Spleen (tissue), 7 donors: ENCODE results near the gene LRRC4C.

ENCODE experiments used
- POLR2AphosphoS5 ChIP-seq, 3 donors: sonication (generic); formaldehyde crosslinking; IDR thresholded peaks; one replicate each; pipeline ENCODE4 v1.5.1; 2017; ENCODE audit warnings: antibody characterized with exemption in 3 of 3
- TF ChIP-seq, protein P1 (sequence below), 11 experiments: fragments of 200-600 bp in 7 of 11; fragments of 450-650 bp in 4 of 11; sonication (generic) in 4 of 11; IDR thresholded peaks in 8 of 11; conservative IDR thresholded peaks in 3 of 11; 1 replicate in 7 of 11; 2 replicates in 4 of 11; pipeline versions ENCODE4 v1.4.0 to v1.8.0; 2016 to 2021; ENCODE audit warnings: antibody characterized with exemption in 11 of 11, inconsistent platforms in 4 of 11, mild to moderate bottlenecking in 1 of 11
- donor health status: DM: no; HTN: no; CAD: no; lungs with moderate emphysema.
- donor health status: DM: no; HTN: no; CAD: no.
- donor health status: DM: no; HTN: no; CAD: no.

DNA sequence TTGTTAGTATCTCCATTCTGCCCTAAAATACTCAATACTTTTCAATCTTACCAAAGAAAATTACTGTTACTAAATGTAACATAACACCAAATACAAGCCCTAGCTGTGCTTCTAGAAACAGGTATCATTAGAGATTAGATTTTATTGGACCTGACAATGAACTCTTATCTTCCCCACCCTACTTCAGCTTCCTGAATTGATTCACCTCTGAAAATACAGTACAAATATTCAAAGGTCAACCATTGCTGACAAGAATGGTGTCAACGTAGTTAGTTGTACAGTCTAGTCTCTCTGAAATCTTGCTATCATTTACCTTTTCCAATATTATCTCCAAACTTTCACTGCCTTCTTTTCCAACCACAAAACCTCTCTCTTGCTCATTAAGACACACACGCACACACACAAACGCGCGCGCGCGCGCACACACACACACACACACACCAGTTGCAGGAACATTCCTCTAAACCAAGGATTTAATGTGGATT, 22.4 kb downstream of the LRRC4C start:
- TF ChIP-seq, protein P1, sequence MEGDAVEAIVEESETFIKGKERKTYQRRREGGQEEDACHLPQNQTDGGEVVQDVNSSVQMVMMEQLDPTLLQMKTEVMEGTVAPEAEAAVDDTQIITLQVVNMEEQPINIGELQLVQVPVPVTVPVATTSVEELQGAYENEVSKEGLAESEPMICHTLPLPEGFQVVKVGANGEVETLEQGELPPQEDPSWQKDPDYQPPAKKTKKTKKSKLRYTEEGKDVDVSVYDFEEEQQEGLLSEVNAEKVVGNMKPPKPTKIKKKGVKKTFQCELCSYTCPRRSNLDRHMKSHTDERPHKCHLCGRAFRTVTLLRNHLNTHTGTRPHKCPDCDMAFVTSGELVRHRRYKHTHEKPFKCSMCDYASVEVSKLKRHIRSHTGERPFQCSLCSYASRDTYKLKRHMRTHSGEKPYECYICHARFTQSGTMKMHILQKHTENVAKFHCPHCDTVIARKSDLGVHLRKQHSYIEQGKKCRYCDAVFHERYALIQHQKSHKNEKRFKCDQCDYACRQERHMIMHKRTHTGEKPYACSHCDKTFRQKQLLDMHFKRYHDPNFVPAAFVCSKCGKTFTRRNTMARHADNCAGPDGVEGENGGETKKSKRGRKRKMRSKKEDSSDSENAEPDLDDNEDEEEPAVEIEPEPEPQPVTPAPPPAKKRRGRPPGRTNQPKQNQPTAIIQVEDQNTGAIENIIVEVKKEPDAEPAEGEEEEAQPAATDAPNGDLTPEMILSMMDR (IDR thresholded peaks at IDR 0.05 in 8 of 11, conservative IDR thresholded peaks at IDR 0.05 in 3 of 11): no peak
- no peak for TF ChIP-seq POLR2AphosphoS5 (IDR thresholded peaks at IDR 0.05)
